SK-N-SH treated with all-trans-retinoic acid at 6 μM for 48 hours (cell line): Measurements from ENCODE around the gene PDS5B.

Source experiments
- ATAC-seq: fragments of 200-7000 bp; cut with Tn5 transposase; 3 replicates; pipeline ENCODE4 v1.9.1; 2020; ENCODE audit warnings: mild to moderate bottlenecking, moderate library complexity
- ARNTL ChIP-seq: fragments of 450-650 bp; formaldehyde crosslinking; IDR thresholded peaks from 2 replicates; pipeline ENCODE4 v1.5.0; 2020; ENCODE audit warnings: low read depth, mild to moderate bottlenecking, moderate library complexity, borderline replicate concordance
- BACH2 ChIP-seq: fragments of 250-450 bp; sonication (Bioruptor Pico); IDR thresholded peaks from 2 replicates; pipeline ENCODE4 v1.9.0; 2021; ENCODE audit warnings: mild to moderate bottlenecking, borderline replicate concordance
- CREB5 ChIP-seq: fragments of 250-450 bp; sonication (Bioruptor Pico); IDR thresholded peaks from 2 replicates; pipeline ENCODE4 v1.5.1; 2020; ENCODE audit warnings: low read depth, mild to moderate bottlenecking, moderate library complexity
- CSDC2 ChIP-seq: fragments of 250-450 bp; sonication (Bioruptor Pico); IDR thresholded peaks from 2 replicates; pipeline ENCODE4 v1.5.0; 2020; ENCODE audit warnings: mild to moderate bottlenecking, moderate library complexity
- CSRNP3 ChIP-seq: fragments of 250-450 bp; sonication (Bioruptor Pico); IDR thresholded peaks from 2 replicates; pipeline ENCODE4 v1.5.1; 2021; ENCODE audit warnings: mild to moderate bottlenecking, moderate library complexity
- ESRRG ChIP-seq: fragments of 250-450 bp; sonication (Bioruptor Pico); IDR thresholded peaks from 2 replicates; pipeline ENCODE4 v1.6.1; 2021; ENCODE audit warnings: mild to moderate bottlenecking
- GLIS3 ChIP-seq: fragments of 250-450 bp; sonication (Bioruptor Pico); IDR thresholded peaks from 2 replicates; pipeline ENCODE4 v1.5.0; 2020; ENCODE audit warnings: mild to moderate bottlenecking, moderate library complexity
- ISL1 ChIP-seq: fragments of 250-450 bp; sonication (Bioruptor Pico); IDR thresholded peaks from 2 replicates; pipeline ENCODE4 v2.1.2; 2022; ENCODE audit warnings: mild to moderate bottlenecking, moderate library complexity
- OSR1 ChIP-seq: fragments of 250-450 bp; sonication (Bioruptor Pico); IDR thresholded peaks from 2 replicates; pipeline ENCODE4 v1.8.0; 2022; ENCODE audit warnings: moderate library complexity, mild to moderate bottlenecking, inconsistent platforms
- PATZ1 ChIP-seq: fragments of 250-450 bp; sonication (Bioruptor Pico); IDR thresholded peaks from 2 replicates; pipeline ENCODE4 v1.8.0; 2020; ENCODE audit warnings: mild to moderate bottlenecking, moderate library complexity, borderline replicate concordance
- POU6F1 ChIP-seq: fragments of 250-450 bp; sonication (Bioruptor Pico); IDR thresholded peaks from 2 replicates; pipeline ENCODE4 v1.8.0; 2021; ENCODE audit warnings: low read depth, mild to moderate bottlenecking, moderate library complexity, borderline replicate concordance
- PPARA ChIP-seq: fragments of 250-450 bp; sonication (Bioruptor Pico); IDR thresholded peaks from 2 replicates; pipeline ENCODE4 v1.5.0; 2020; ENCODE audit warnings: mild to moderate bottlenecking, borderline replicate concordance
- RARB ChIP-seq: fragments of 250-450 bp; sonication (Bioruptor Pico); IDR thresholded peaks from 2 replicates; pipeline ENCODE4 v1.8.0; 2021; ENCODE audit warnings: mild to moderate bottlenecking, moderate library complexity
- SNAI2 ChIP-seq: fragments of 250-450 bp; sonication (Bioruptor Pico); IDR thresholded peaks from 2 replicates; pipeline ENCODE4 v1.5.0; 2020; ENCODE audit warnings: mild to moderate bottlenecking, moderate library complexity
- TCF4 ChIP-seq: fragments of 250-450 bp; sonication (Bioruptor Pico); IDR thresholded peaks from 2 replicates; pipeline ENCODE4 v1.8.0; 2021; ENCODE audit warnings: mild to moderate bottlenecking, moderate library complexity, borderline replicate concordance
- TOX ChIP-seq: fragments of 250-450 bp; sonication (Bioruptor Pico); IDR thresholded peaks from 2 replicates; pipeline ENCODE4 v1.8.0; 2021; ENCODE audit warnings: mild to moderate bottlenecking, moderate library complexity, borderline replicate concordance
- TSHZ2 ChIP-seq: fragments of 250-450 bp; sonication (Bioruptor Pico); IDR thresholded peaks from 2 replicates; pipeline ENCODE4 v1.5.0; 2020; ENCODE audit warnings: mild to moderate bottlenecking, moderate library complexity
- ZC3H10 ChIP-seq: fragments of 250-450 bp; sonication (Bioruptor Pico); IDR thresholded peaks from 2 replicates; pipeline ENCODE4 v1.5.1; 2021; ENCODE audit warnings: mild to moderate bottlenecking, moderate library complexity
- ZFP3 ChIP-seq: fragments of 250-450 bp; sonication (Bioruptor Pico); IDR thresholded peaks from 2 replicates; pipeline ENCODE4 v1.5.0; 2020; ENCODE audit warnings: mild to moderate bottlenecking, moderate library complexity
- ZFP30 ChIP-seq: fragments of 450-650 bp; formaldehyde crosslinking; IDR thresholded peaks from 2 replicates; pipeline ENCODE4 v1.5.0; 2022; ENCODE audit warnings: mild to moderate bottlenecking, moderate library complexity
- ZNF565 ChIP-seq: fragments of 450-650 bp; formaldehyde crosslinking; conservative IDR thresholded peaks from 2 replicates; pipeline ENCODE4 v1.5.0; 2020; ENCODE audit warnings: low read depth, mild to moderate bottlenecking, moderate library complexity
- ZNF70 ChIP-seq: fragments of 450-650 bp; formaldehyde crosslinking; IDR thresholded peaks from 2 replicates; pipeline ENCODE4 v1.5.0; 2020; ENCODE audit warnings: mild to moderate bottlenecking, moderate library complexity
- ZNF8 ChIP-seq: fragments of 450-650 bp; formaldehyde crosslinking; IDR thresholded peaks from 2 replicates; pipeline ENCODE4 v1.5.0; 2020; ENCODE audit warnings: mild to moderate bottlenecking, moderate library complexity

PDS5B gene

GRCh38 chr13:32745509-32745908 is 159.3 kb downstream of the PDS5B start (continued):
- no peak for TF ChIP-seq OSR1
- TF ChIP-seq, all 23 proteins: peak for 0

GRCh38 chr13:32746474-32746873 is 160.2 kb downstream of the PDS5B start:
- TF ChIP-seq CSRNP3 (CRISPR knock-in tag) (no peak), BACH2 (no peak), GLIS3 (no peak), ZC3H10 (CRISPR knock-in tag) (no peak), TSHZ2 (CRISPR knock-in tag) (no peak), ESRRG (CRISPR knock-in tag) (no peak), ZFP30 (CRISPR knock-in tag) (no peak), ZNF565 (no peak), PPARA (CRISPR knock-in tag) (no peak), OSR1 (no peak), POU6F1 (CRISPR knock-in tag) (no peak), PATZ1 (CRISPR knock-in tag) (no peak), ZNF70 (no peak), TOX (CRISPR knock-in tag) (no peak)
- no peak for ATAC-seq

- TF ChIP-seq CSRNP3 (CRISPR knock-in tag) (no peak), TCF4 (CRISPR knock-in tag) (no peak), ESRRG (CRISPR knock-in tag) (no peak), CSDC2 (no peak), ISL1 (CRISPR knock-in tag) (no peak), OSR1 (no peak), POU6F1 (CRISPR knock-in tag) (no peak), ZFP3 (CRISPR knock-in tag) (no peak), ARNTL (CRISPR knock-in tag) (no peak), ZNF8 (CRISPR knock-in tag) (no peak), TOX (CRISPR knock-in tag) (no peak), PPARA (CRISPR knock-in tag) (no peak), CREB5 (CRISPR knock-in tag) (no peak), BACH2 (no peak), RARB (CRISPR knock-in tag) (no peak), ZC3H10 (CRISPR knock-in tag) (no peak), ZFP30 (CRISPR knock-in tag) (no peak), ZNF565 (no peak), SNAI2 (CRISPR knock-in tag) (no peak), GLIS3 (no peak)
- ATAC-seq: no peak
These were observed 162.1 kb downstream of the PDS5B start for GRCh38 chr13:32748305-32748704.
